Left cardiac atrium (tissue), 4 donors: ENCODE results near the gene VGF. TPM values are rescaled to one million over a fixed set of nuclear protein-coding genes. Genes with fewer than 3 reads are reported as not detected.
"Not testable (repeated sequence)": the region's sequence is repeated elsewhere in the genome, so short reads cannot be mapped to it uniquely, and the experiment has no call there.

Experiments
- ATAC-seq, 2 donors: fragments of 200-7000 bp; cut with Tn5 transposase; one replicate each; pipeline ENCODE4 v1.9.1; 2020; ENCODE audit warnings: mild to moderate bottlenecking in 2 of 2, moderate library complexity in 2 of 2
- DNase-seq: peaks from one replicate; pipeline ENCODE4 v3.0.0-alpha.2; 2020
- intact Hi-C, 2 donors: fragments of 100-400 bp; cut with DNase I; formaldehyde crosslinking; loops; one replicate each; pipeline versions ENCODE4 v1.14.1 to v1.15.1; 2022 to 2023
- long read RNA-seq: library from polyadenylated mRNA; unstranded; transcript quantifications from one replicate; pipeline ENCODE4 v2.0.0, GENCODE V29; 2021
- total RNA-seq, 2 donors: library from RNA; stranded (reverse); fragmentation: NEBNext Ultra II Directional; extraction: Animal tissue kit (Norgen Biotek cat#: 25700); gene quantifications; one replicate each; pipeline ENCODE4 v1.2.1, GENCODE V29; 2021
- donor health status: DM: no; HTN: yes; CAD: no.
- donor health status: DM: no; HTN: yes; CAD: no; lungs with severe emphysema.
- donor health status: DM: yes; HTN: yes; CAD: no.
- donor health status: Dilated cardiomyopathy.

VGF gene
- not detected for total RNA-seq
- long read RNA-seq = 0 reads

DNA sequence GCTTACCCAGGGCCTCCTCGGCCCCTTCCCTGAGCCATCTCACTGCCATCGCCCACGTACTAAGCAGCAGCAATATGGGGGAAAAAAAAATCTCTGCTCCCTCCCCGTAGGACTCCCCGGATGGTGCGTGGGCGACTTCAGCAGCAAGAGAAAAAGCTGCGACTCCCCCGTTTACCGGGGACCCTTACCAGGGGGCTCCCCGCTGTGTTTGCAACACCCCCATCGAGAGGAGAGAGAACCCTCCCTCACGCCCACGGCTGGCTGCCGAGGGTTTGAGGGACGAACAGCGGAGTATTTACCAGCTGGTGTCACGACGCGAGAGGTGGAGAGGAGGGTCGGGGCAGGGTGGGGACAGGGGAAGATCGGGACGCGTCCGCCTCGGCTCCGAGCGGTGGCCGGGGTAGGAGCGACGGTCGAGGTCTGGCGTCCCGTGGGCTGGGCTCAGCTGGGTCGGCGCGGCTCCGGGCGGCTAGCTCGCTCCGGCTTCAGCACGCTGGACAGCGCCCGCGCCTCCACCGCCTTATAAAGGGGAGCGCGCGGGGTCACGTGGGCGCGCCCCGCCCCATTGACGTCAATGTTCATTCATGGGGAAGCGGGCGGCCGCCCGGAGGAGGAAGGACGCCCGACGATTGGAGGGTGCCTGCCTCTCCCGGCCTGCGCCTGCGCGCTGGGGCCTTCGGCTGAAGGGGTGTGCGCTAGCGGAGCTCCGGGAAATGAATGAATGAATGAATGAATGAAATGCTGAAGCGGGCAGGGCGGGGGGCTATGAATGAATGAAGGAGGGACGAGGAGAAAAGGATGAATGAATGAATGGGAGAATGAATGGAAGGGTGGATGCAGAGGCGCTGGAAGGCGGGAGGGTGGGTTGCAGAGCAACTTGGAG, at the start of gene VGF:
VGF (minus strand) TSS at position 495 of the 883 bp plus-strand sequence. CDS start 726 bp downstream, outside the sequence.
- intact Hi-C loops = no loop called here
- DNase-seq (peak; percentile 96), ATAC-seq (peak; percentile 89 to 95)

DNA sequence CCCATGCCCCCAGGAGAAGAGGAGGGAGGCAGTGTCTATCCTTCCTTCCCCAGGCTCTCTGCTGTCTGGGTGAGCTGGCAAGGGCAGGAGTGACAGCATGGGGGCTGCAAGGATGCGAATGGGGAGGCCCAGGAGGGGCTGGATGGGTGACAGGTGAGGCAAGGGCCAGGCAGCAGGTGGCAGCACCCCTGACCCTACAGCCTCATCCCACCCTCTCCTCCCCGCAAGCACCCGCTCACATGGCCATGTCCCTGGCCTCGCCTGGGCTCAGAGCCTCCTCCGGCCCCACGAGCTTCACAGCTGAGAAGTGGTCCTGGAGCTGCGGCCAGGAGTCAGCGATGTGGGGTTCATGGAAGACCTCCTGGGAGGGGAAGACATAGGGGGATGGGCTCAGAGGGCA, 46.6 kb upstream of the VGF start:
- DNase-seq (no peak), ATAC-seq (no peak)
- intact Hi-C loops = no loop called here

- ATAC-seq = no peak
- intact Hi-C loops = no loop called here
These were observed 46.1 kb upstream of the VGF start for GRCh38 chr7:101211501-101211900.

DNA sequence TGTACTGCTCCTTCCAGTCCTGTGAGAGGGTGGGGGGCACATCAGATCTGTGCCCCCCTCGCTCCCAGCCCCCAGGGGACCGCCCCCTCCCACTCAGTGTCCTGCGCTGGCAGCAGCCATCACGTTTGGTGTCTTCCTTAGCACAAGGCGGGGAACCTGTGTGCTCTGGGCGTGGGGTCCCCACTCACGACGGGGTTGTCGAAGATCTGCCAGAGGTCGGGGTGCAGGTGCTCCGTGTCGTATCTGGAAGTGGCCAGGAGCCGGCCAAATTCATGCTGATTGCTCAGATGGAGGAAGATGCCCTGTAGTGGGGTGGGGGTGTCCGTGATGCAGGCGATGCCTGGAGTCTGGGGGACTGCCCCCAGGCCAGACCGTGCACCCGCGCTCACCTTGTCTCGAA, 44.8 kb upstream of the VGF start:
- intact Hi-C loops = no loop called here
- ATAC-seq = no peak
- DNase-seq = no peak

More at GRCh38 chr7:101211501-101211900, 46.1 kb upstream of the VGF start:
- no peak for DNase-seq

GRCh38 chr7:101208794-101209193, 43.4 kb upstream of the VGF start:
- DNase-seq (no peak), ATAC-seq (no peak)
- intact Hi-C loops = no loop called here

DNA sequence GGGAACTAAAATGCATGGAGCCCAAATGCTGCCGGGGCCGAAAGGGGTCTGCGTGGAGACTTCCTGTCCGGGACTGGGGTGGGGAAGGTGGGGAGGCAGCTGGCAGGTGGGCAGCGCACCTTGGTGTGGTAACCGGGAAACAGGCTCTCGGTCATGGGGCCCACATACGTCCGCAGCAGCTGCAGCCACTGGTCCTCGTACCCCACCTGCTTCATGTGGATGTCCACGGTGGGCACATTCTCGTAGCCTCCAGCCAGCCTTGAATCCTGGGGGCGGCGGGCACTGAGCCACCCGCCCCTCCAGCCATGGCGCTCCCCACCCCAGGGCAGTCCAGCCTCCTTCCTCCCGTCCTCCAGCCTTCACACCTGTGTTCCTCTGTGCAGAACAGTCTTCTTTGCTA, 42.1 kb upstream of the VGF start:
- intact Hi-C loops = no loop called here
- ATAC-seq (no peak), DNase-seq (no peak)

DNA sequence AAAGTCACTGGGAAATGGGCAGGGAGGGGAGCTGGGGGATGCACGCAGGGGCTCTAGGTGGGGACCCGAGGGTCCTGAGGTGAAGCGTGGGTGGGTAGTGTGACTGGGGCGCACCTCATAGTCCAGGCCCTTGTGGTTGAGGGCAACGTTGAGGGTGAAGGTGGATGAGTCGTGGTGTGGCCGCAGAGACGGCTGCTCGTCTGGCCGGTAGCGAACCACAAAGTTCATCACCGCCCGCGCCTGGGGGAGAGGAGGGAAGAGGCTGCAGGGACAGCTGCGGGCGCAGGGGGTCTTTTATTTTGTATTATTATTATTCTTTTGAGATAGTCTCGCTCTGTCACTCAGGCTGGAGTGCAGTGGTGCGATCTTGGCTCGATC, 41.3 kb upstream of the VGF start:
- ATAC-seq (no peak), DNase-seq (no peak)
- intact Hi-C loops = no loop called here

GRCh38 chr7:101205901-101206664, 40.7 kb upstream of the VGF start:
- intact Hi-C loops = no loop called here
- ATAC-seq (no peak), DNase-seq (no peak)

GRCh38 chr7:101203740-101204738, 38.7 kb upstream of the VGF start:
- intact Hi-C loops, DNase-seq, ATAC-seq: not testable (repeated sequence)

GRCh38 chr7:101202603-101202918, 37.2 kb upstream of the VGF start:
- DNase-seq (no peak), ATAC-seq (no peak)
- intact Hi-C loops = no loop called here

DNA sequence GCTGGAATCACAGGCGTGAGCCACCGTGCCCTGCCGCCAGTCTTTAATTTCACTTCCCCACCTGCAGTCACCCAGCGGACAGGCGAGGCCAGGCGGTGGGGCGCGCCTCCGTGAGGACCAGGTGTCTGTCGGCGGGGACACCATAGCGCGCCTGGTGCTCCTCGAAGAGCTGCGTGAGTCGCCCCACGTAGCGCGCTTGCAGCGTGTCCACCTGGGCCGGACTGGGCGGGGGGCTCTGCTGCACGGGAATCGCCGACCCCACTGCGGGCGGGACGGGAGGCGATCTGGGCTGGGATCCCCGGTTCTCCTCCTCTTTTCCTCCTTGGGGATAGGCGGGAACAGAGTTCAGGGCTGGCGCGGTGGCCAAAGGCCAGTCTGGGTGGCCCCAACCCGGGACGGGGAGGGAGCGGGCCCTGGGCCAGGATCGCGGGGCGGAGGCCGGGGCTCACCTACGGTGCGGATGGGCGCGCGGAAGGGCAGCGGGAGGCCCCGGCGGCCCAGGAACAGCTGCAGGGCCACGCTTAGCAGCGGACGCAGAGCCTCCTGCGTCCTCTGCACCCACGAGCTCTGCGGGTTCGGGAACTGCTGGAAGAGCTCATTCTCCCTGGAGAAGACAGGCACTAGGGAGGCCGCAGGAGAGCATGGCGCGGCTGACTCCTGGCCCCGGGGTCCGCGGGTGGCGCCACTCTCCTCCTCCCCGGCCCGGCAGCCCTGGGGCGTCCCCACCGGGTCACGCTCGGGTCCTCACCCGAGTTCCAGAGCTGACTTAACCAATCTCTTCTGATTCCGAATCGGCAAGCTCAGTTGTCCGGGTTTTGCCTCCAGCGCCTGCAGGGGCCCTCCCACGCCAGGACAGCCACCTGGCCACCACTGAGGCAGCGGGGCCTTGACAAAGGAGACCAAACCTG, 36.6 kb upstream of the VGF start:
- ATAC-seq (peak in 1 of 2 donors; percentile 30), DNase-seq (no peak)
- intact Hi-C loops = no loop called here

- ATAC-seq (no peak), DNase-seq (no peak)
- intact Hi-C loops = no loop called here
These were observed 35.7 kb upstream of the VGF start, which contains the start of gene MOGAT3 for GRCh38 chr7:101200862-101201599. MOGAT3 (minus strand) TSS chr7:101201036; CDS start chr7:101200854, 182 bp downstream.

DNA sequence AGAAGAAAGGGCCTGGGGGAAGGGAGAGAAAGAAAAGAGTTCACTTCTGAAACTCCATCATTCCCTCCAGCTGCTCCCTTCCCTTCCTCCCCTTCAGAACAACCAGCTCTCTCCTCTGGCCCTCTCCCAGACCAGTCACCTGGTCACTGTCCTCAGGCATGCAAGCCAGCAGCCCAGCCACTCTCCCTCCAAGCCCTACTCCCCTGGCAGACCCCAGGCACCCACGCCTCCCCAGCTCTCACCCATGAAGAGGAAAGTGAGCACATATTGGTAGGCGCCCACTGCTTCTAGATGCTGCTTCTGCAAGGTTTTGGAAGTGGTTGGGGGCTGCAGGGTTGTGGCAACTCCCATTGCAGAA, 35.1 kb upstream of the VGF start:
- ATAC-seq = no peak
- intact Hi-C loops = no loop called here
- no peak for DNase-seq

- ATAC-seq, intact Hi-C loops: not testable (repeated sequence)
These were observed 34.2 kb upstream of the VGF start for GRCh38 chr7:101199522-101199921.

DNA sequence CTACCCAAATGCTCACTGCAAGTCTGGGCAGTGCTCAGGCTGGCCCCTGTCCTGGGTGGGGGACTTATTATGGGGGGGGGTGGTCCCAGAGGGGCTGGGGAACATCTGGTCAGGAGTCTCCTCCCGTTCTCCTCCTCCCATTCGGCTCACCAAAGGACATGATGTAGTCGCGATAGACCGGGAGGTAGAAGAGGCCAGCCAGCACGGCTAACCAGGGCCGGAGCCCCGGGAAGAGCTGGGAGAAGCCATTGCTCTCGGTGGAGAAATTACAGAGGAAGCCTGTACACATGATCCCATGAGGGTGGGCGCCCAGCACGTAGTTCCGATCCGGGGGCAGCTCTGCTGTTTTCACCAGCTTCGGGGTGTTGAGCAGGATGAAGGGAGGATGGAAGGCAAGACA, 33.1 kb upstream of the VGF start:
- DNase-seq (no peak), ATAC-seq (no peak)
- intact Hi-C loops = no loop called here

More at GRCh38 chr7:101199522-101199921, 34.2 kb upstream of the VGF start:
- DNase-seq = not testable (repeated sequence)

GRCh38 chr7:101197991-101198390, 32.6 kb upstream of the VGF start:
- ATAC-seq (no peak), DNase-seq (no peak)
- intact Hi-C loops = no loop called here

- DNase-seq (no peak), ATAC-seq (no peak)
- intact Hi-C loops = no loop called here
These were observed 30.5 kb upstream of the VGF start for GRCh38 chr7:101195884-101196283.

- no peak for ATAC-seq
- intact Hi-C loops = no loop called here
- DNase-seq = no peak
These were observed 23.7 kb upstream of the VGF start for GRCh38 chr7:101189109-101189508.
